Measurements from ENCODE around the gene FAF1. TPM values are rescaled to one million over a fixed set of nuclear protein-coding genes. Genes with fewer than 3 reads are reported as not detected.

Gene FAF1
- total and polyA plus RNA-seq, 7 donors, result 27.5 to 59.3 (median 53.9) TPM

GRCh38 chr1:50992532-50993318 is 32.7 kb upstream of the FAF1 start:
- no peak for DNase-seq
- H3K4me1 ChIP-seq, result no peaks in the 10 kb centered on the region
- H3K27me3 ChIP-seq, result no peaks in the 10 kb centered on the region
- TF ChIP-seq POLR2AphosphoS5 (IDR thresholded peaks at IDR 0.05), result no peak
- no peak for TF ChIP-seq POLR2A (IDR thresholded peaks at IDR 0.05)
- no peak overlapping the region for H3K4me3 ChIP-seq
- 84 to 96% methylated on average over 3 of the region's 3 CpGs for WGBS, 2 donors
- no peaks in the 10 kb centered on the region for H3K9me3 ChIP-seq
- no peak overlapping the region for H3K27ac ChIP-seq
- H3K36me3 ChIP-seq, result no peaks in the 10 kb centered on the region
- intact Hi-C loops (cut with DNase I), result no loop called here

GRCh38 chr1:50989694-50990093 is 29.6 kb upstream of the FAF1 start:
- Histone ChIP-seq H3K27me3 (no peaks in the 10 kb centered on the region), H3K4me3 (no peak overlapping the region), H3K27ac (no peak overlapping the region), H3K9me3 (no peaks in the 10 kb centered on the region), H3K36me3 (no peaks in the 10 kb centered on the region), H3K4me1 (no peaks in the 10 kb centered on the region)
- no peak for DNase-seq
- WGBS, 2 donors, result 92 to 94% methylated on average over 2 of the region's 2 CpGs
- TF ChIP-seq CTCF (IDR thresholded peaks at IDR 0.05) (no peak), POLR2AphosphoS5 (IDR thresholded peaks at IDR 0.05) (no peak), EP300 (IDR thresholded peaks at IDR 0.05) (no peak), POLR2A (IDR thresholded peaks at IDR 0.05) (no peak)
- intact Hi-C loops (cut with DNase I), result no loop called here

DNA sequence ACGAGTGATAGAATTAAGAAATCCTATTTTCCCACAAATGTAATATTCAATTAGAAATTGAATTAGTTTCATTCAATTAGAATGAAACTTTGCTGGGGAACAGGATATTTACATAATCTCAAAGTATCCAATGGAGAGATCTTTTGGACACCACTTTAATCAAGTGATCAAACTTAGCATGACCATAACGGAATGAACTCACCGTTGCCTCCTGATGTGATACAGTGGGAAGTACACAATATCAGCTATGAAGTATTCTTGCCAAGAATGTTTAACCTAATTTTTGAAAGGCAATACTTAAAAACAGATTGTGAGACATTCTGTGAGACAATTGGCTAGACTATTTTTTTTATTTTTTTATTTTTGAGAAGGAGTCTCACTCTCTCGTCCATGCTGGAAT is 26.6 kb upstream of the FAF1 start:
- H3K27ac ChIP-seq, result no peak overlapping the region
- H3K4me3 ChIP-seq, result no peak overlapping the region
- H3K36me3 ChIP-seq, result no peaks in the 10 kb centered on the region
- WGBS, 2 donors, result 80 to 86% methylated on average over 4 of the region's 4 CpGs
- intact Hi-C loops (cut with DNase I), result no loop called here
- DNase-seq, result no peak
- peaks cover 0 to 4% (median 0%) of the 10 kb centered on the region in 4 donors for H3K4me1 ChIP-seq
- no peaks in the 10 kb centered on the region for H3K9me3 ChIP-seq
- no peaks in the 10 kb centered on the region for H3K27me3 ChIP-seq
- TF ChIP-seq POLR2A (IDR thresholded peaks at IDR 0.05) (no peak), EP300 (IDR thresholded peaks at IDR 0.05) (no peak), POLR2AphosphoS5 (IDR thresholded peaks at IDR 0.05) (no peak), CTCF (IDR thresholded peaks at IDR 0.05) (no peak)

- no peak for DNase-seq
- intact Hi-C loops (cut with DNase I), result no loop called here
- Histone ChIP-seq H3K4me1 (peaks cover 0 to 14% (median 0%) of the 10 kb centered on the region in 4 donors), H3K27me3 (no peaks in the 10 kb centered on the region), H3K27ac (peak overlapping the region in 3 of 4 donors; percentile 16 to 93 (median 31)), H3K9me3 (no peaks in the 10 kb centered on the region), H3K36me3 (no peaks in the 10 kb centered on the region), H3K4me3 (no peak overlapping the region)
- TF ChIP-seq POLR2AphosphoS5 (IDR thresholded peaks at IDR 0.05), result no peak
- no peak for TF ChIP-seq EP300 (IDR thresholded peaks at IDR 0.05)
- no peak for TF ChIP-seq CTCF (IDR thresholded peaks at IDR 0.05)
- TF ChIP-seq POLR2A (IDR thresholded peaks at IDR 0.05), result no peak
- 32 to 51% methylated on average over 1 of the region's 1 CpG for WGBS, 2 donors
Observed at GRCh38 chr1:50985094-50985493, 25.0 kb upstream of the FAF1 start.

DNA sequence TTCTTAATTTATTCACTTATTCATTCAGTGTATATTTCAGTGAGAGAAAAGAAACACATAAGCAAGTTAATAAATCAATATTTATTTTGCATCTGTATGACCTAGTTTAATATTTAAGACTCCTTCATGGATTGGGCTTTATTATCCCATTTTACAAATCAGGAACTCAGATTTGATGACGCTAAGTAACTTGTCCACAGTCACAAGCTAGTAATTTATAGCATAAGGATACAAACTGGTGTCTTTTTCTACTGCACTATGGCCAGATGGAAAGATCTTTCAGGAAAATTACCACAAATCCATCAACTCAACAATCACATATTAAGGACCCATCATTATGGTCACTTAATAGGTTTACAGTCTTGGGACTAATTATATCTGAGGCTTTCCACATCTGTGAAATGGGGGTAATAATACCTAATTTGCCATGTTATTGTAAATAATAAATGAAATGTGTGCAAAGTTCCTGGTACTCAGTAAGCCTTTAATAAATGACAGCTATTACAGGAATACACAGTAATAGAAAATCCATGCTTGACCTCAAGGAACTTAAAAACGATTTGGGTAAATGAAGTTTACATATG is 23.2 kb upstream of the FAF1 start:
- H3K4me3 ChIP-seq, result no peak overlapping the region
- no peaks in the 10 kb centered on the region for H3K9me3 ChIP-seq
- intact Hi-C loops (cut with DNase I), result no loop called here
- no peak for DNase-seq
- TF ChIP-seq POLR2AphosphoS5 (IDR thresholded peaks at IDR 0.05), result no peak
- TF ChIP-seq POLR2A (IDR thresholded peaks at IDR 0.05), result no peak
- peaks cover 0 to 18% (median 0%) of the 10 kb centered on the region in 4 donors for H3K4me1 ChIP-seq
- H3K27me3 ChIP-seq, result no peaks in the 10 kb centered on the region
- WGBS, 2 donors, result 60 to 63% methylated on average over 2 of the region's 2 CpGs
- peak overlapping the region in 3 of 4 donors; percentile 93 to 98 (median 97) for H3K27ac ChIP-seq
- H3K36me3 ChIP-seq, result no peaks in the 10 kb centered on the region
